Measurements from ENCODE around the gene PANX2. TPM values are rescaled to one million over a fixed set of nuclear protein-coding genes. Genes with fewer than 3 reads are reported as not detected.

Gene PANX2
- total RNA-seq, 1 experiment from 2014 or later = 9.4 TPM

- intact Hi-C loops (cut with micrococcal nuclease) = no loop called here
- Histone ChIP-seq H3K36me3 (ENCODE audit: low read depth, low read length) (peaks cover 2% of the 10 kb centered on the region; the same call in 1 of the 2 replicates), H3K27ac (ENCODE audit: low read length) (no peak overlapping the region), H2AFZ (ENCODE audit: low read length) (no peak overlapping the region), H3K4me1 (ENCODE audit: insufficient read depth, low read length) (no peaks in the 10 kb centered on the region), H3K4me3 (ENCODE audit: low read length) (no peak overlapping the region), H3K9ac (ENCODE audit: low read length) (no peak overlapping the region), H3K4me2 (ENCODE audit: low read length) (no peak overlapping the region), H3K27me3 (ENCODE audit: low read length) (no peaks in the 10 kb centered on the region), H3K9me3 (ENCODE audit: low read length) (no peaks in the 10 kb centered on the region), H3K9me2 (replicated peaks; ENCODE audit: low read length) (no peaks in the 10 kb centered on the region), H3K79me2 (ENCODE audit: low read length) (no peaks in the 10 kb centered on the region), H3F3A (ENCODE audit: low read length, unreplicated experiment) (no peaks in the 10 kb centered on the region), H4K20me1 (ENCODE audit: low read length) (no peaks in the 10 kb centered on the region)
- ATAC-seq (no peak), DNase-seq (no peak)
- CTCF ChIA-PET = no interaction called here
- POLR2A ChIA-PET (ENCODE audit: unreplicated experiment) = no interaction called here
- no TSS peak for BruUV-seq (replicated peaks)
- TF ChIP-seq, protein P1, sequence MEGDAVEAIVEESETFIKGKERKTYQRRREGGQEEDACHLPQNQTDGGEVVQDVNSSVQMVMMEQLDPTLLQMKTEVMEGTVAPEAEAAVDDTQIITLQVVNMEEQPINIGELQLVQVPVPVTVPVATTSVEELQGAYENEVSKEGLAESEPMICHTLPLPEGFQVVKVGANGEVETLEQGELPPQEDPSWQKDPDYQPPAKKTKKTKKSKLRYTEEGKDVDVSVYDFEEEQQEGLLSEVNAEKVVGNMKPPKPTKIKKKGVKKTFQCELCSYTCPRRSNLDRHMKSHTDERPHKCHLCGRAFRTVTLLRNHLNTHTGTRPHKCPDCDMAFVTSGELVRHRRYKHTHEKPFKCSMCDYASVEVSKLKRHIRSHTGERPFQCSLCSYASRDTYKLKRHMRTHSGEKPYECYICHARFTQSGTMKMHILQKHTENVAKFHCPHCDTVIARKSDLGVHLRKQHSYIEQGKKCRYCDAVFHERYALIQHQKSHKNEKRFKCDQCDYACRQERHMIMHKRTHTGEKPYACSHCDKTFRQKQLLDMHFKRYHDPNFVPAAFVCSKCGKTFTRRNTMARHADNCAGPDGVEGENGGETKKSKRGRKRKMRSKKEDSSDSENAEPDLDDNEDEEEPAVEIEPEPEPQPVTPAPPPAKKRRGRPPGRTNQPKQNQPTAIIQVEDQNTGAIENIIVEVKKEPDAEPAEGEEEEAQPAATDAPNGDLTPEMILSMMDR (conservative IDR thresholded peaks at IDR 0.05; ENCODE audit: low read depth, low read length) = no peak
- TF ChIP-seq EZH2 (IDR thresholded peaks at IDR 0.05; ENCODE audit: low read length, unreplicated experiment) (no peak), EZH2phosphoT487 (IDR thresholded peaks at IDR 0.05; ENCODE audit: borderline replicate concordance, low read length) (no peak)
Measured at GRCh38 chr22:50215297-50216054, 44.9 kb downstream of the PANX2 start.

DNA sequence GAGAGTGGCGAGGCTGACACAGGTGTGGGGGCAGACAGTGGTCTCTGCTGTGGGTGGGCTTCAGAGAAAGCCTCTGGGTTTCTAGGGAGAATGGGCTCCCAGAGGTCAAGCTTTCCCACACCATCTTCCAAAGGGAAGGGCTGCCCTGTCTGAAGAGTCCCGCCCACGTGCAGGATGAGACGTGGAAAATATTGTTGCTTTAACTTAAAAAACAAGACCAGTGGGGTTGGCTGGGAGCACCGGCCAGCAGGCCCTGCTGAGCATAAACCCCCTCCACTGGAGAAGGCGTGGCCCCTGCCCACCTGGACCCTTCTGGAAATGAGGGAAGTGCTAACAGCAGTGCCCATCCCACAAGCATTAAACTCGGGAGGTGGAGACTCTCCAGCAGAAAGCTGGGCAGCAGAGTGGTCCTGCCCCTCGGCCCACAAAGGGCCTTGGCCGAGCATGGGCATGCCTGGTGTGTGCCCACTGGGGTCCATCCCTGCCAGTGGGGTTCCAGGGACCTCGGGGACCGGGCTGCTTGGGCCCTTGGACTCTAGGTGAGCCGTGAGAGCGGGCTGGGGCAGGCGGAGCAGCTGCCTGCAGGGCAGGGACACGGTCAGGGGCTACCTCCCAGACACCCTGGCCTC, 45.6 kb downstream of the PANX2 start:
- no peaks in the 10 kb centered on the region for H3K27me3 ChIP-seq (ENCODE audit: low read length)
- intact Hi-C loops (cut with micrococcal nuclease) = no loop called here
- no peak overlapping the region for H2AFZ ChIP-seq (ENCODE audit: low read length)
- H3K9me3 ChIP-seq (ENCODE audit: low read length) = no peaks in the 10 kb centered on the region
- H3K9me2 ChIP-seq (replicated peaks; ENCODE audit: low read length) = no peaks in the 10 kb centered on the region
- no peak overlapping the region for H3K27ac ChIP-seq (ENCODE audit: low read length)
- H3F3A ChIP-seq (ENCODE audit: low read length, unreplicated experiment) = no peaks in the 10 kb centered on the region
- H3K79me2 ChIP-seq (ENCODE audit: low read length) = no peaks in the 10 kb centered on the region
- no peak overlapping the region for H3K4me3 ChIP-seq (ENCODE audit: low read length)
- H3K9ac ChIP-seq (ENCODE audit: low read length) = no peak overlapping the region
- CTCF ChIA-PET = no interaction called here
- H3K36me3 ChIP-seq (ENCODE audit: low read depth, low read length) = peaks cover 5% of the 10 kb centered on the region; the same call in 1 of the 2 replicates
- H4K20me1 ChIP-seq (ENCODE audit: low read length) = no peaks in the 10 kb centered on the region
- H3K4me2 ChIP-seq (ENCODE audit: low read length) = no peak overlapping the region
- H3K4me1 ChIP-seq (ENCODE audit: insufficient read depth, low read length) = no peaks in the 10 kb centered on the region
- ATAC-seq (no peak), DNase-seq (no peak)
- BruUV-seq (replicated peaks) = no TSS peak
- POLR2A ChIA-PET (ENCODE audit: unreplicated experiment) = no interaction called here
- TF ChIP-seq, protein P1 (conservative IDR thresholded peaks at IDR 0.05; ENCODE audit: low read depth, low read length) = no peak
- no peak for TF ChIP-seq EZH2phosphoT487 (IDR thresholded peaks at IDR 0.05; ENCODE audit: borderline replicate concordance, low read length)
- no peak for TF ChIP-seq EZH2 (IDR thresholded peaks at IDR 0.05; ENCODE audit: low read length, unreplicated experiment)
